Bronchial smooth muscle cell (primary cell): ENCODE results near the gene ARHGEF18. TPM values are rescaled to one million over a fixed set of nuclear protein-coding genes. Genes with fewer than 3 reads are reported as not detected.

Experiments
- total RNA-seq: library from RNA; depleted of rRNA; stranded (reverse); fragments of >200 nt; gene quantifications from 2 replicates; pipeline ENCODE4 v1.2.1, GENCODE V29; 2014

ARHGEF18 gene
- total RNA-seq, result 25.2 and 32.6 TPM in 2 replicates

DNA sequence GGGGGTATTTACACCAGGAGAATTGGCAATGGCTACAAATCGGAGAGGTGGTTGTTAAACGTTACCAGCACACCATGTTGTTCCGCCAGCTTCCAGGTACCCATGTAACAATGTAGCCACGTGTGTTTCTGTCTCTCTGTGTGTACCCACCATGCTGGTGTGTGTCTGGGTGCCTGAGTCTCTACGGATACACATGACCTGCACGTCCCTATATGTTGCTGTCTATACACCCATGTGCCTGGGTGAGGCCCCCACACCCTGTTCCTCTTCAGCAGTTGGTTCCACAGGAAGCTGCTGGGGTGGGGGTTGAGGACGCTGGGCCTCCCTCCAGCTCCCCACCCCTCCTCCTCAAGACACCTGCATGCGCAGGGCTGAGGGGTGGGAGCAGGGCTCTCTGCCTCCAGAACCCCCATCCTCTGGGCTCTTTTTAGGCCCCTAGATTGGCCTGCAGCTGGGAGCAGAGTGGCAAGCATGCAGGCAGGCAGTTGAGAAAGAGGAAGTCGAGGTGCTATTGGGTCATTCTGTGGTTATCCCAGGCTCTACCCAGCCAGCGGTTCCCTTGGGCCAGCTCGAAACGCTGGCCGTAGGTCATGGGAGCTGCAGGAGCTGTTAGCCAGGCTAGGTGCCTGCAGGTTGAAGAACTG, at the start of gene ARHGEF18:
TSS of gene ARHGEF18 (plus strand) at position 351 of the 644 bp plus-strand sequence. CDS start 13,954 bp downstream, outside the sequence.

Other genes with a start within 250 kb of the ARHGEF18 start
- gene INSR, start 54.5 kb upstream of the ARHGEF18 start, total RNA-seq, result 14.7 and 35.8 TPM in 2 replicates
- 2.4 and 4.7 TPM in 2 replicates for gene PEX11G, start 140.1 kb downstream of the ARHGEF18 start, total RNA-seq
- gene ZNF358, start 167.2 kb downstream of the ARHGEF18 start, total RNA-seq, result 9.1 and 9.5 TPM in 2 replicates
- gene MCOLN1, start 173.7 kb downstream of the ARHGEF18 start, total RNA-seq, result 5.2 and 9.4 TPM in 2 replicates
- gene PNPLA6, start 186.8 kb downstream of the ARHGEF18 start, total RNA-seq, result 61.3 and 67.9 TPM in 2 replicates
- not detected in 2 replicates for gene CAMSAP3, start 246.9 kb downstream of the ARHGEF18 start, total RNA-seq